Activated CD4-positive, alpha-beta memory T cell treated with anti-CD3 and anti-CD28 coated beads for 36 hours (primary cell): ENCODE data around the gene CLK2. TPM values are rescaled to one million over a fixed set of nuclear protein-coding genes. Genes with fewer than 3 reads are reported as not detected.

ENCODE experiments used
- CTCF ChIA-PET: fragments of 350-600 bp; sonication (Branson Sonifier 250); formaldehyde crosslinking; loops from one replicate; lab custom pipeline; 2021; ENCODE audit warnings: antibody characterized with exemption, inconsistent platforms; lab: Charles Lee
- POLR2A ChIA-PET: fragments of 350-600 bp; sonication (Branson Sonifier 250); formaldehyde crosslinking; loops from one replicate; lab custom pipeline; 2021; ENCODE audit warnings: antibody characterized with exemption; lab: Charles Lee
- DNase-seq: peaks from one replicate; pipeline ENCODE4 v3.0.0-alpha.2; 2020
- H3K27ac Mint-ChIP-seq: one replicate; pipeline ENCODE4 v1.8.0; 2021; ENCODE audit warnings: mixed read lengths
- H3K27me3 Mint-ChIP-seq: one replicate; pipeline ENCODE4 v1.8.0; 2021; ENCODE audit warnings: mixed read lengths
- H3K36me3 Mint-ChIP-seq: one replicate; pipeline ENCODE4 v1.8.0; 2021; ENCODE audit warnings: mixed read lengths
- H3K4me1 Mint-ChIP-seq: one replicate; pipeline ENCODE4 v1.8.0; 2021; ENCODE audit warnings: low read depth, mixed read lengths
- H3K4me3 Mint-ChIP-seq: one replicate; pipeline ENCODE4 v1.8.0; 2021; ENCODE audit warnings: mild to moderate bottlenecking, mixed read lengths
- H3K9me3 Mint-ChIP-seq: one replicate; pipeline ENCODE4 v1.8.0; 2021; ENCODE audit warnings: mixed read lengths
- intact Hi-C: fragments of 100-400 bp; cut with micrococcal nuclease; formaldehyde crosslinking; loops from one replicate; pipeline ENCODE4 v1.15.1; 2023
- total RNA-seq, 2 experiments: library from RNA; stranded (reverse); gene quantifications; one replicate each; pipeline ENCODE4 v1.2.3, GENCODE V29; 2021

The CLK2 gene
- total RNA-seq, 2 experiments from 2014 or later = 62.0 to 68.1 TPM

GRCh38 chr1:155261852-155262673 is 11.2 kb downstream of the CLK2 start, which contains the start of gene SCAMP3:
SCAMP3 (minus strand) TSS chr1:155262360; CDS start chr1:155262151, 209 bp downstream.
- Mint-ChIP-seq H3K27me3 (no peaks in the 10 kb centered on the region), H3K4me1 (peaks cover 24% of the 10 kb centered on the region), H3K36me3 (peaks cover 68% of the 10 kb centered on the region), H3K4me3 (peak within 1 kb of the TSS; percentile 98), H3K9me3 (no peaks in the 10 kb centered on the region), H3K27ac (peak within 1 kb of the TSS; percentile 88)
- ChIA-PET POLR2A (interaction anchor here (1.0 to 2.1 kb wide), 9 partner anchors 8 to 68 kb away, joined by 3 to 14 read pairs (median 5); partner anchors contain the start of genes CLK2 and FDPS), CTCF (interaction anchor here (1.2 to 5.6 kb wide), 6 partner anchors 11 to 62 kb away, joined by 4 to 90 read pairs (median 8); partner anchors contain the start of gene CLK2)
- DNase-seq = peak; percentile 94
- intact Hi-C loops = loop anchor here (1.0 kb wide), 5 partner anchors 11 to 300 kb away; partner anchors contain the start of genes ASH1L, CLK2 and HCN3

GRCh38 chr1:155261493-155261851 is 11.8 kb downstream of the CLK2 start:
- Mint-ChIP-seq H3K4me1 (peaks cover 24% of the 10 kb centered on the region), H3K9me3 (no peaks in the 10 kb centered on the region), H3K27ac (peak overlapping the region; percentile 88), H3K27me3 (no peaks in the 10 kb centered on the region), H3K4me3 (peak overlapping the region; percentile 98), H3K36me3 (peaks cover 66% of the 10 kb centered on the region)
- ChIA-PET CTCF (interaction anchor here (1.2 to 5.6 kb wide), 7 partner anchors 11 to 63 kb away, joined by 4 to 90 read pairs (median 11); partner anchors contain the start of gene CLK2), POLR2A (interaction anchor here (0.7 to 2.1 kb wide), 11 partner anchors 9 to 68 kb away, joined by 3 to 14 read pairs (median 4); partner anchors contain the start of genes CLK2 and FDPS)
- intact Hi-C loops = no loop called here
- peak; percentile 52 for DNase-seq

GRCh38 chr1:155260276-155260675 is 13.0 kb downstream of the CLK2 start:
- POLR2A ChIA-PET = interaction anchor here (1.0 to 1.2 kb wide), 2 partner anchors 15 to 52 kb away, joined by 3 to 5 read pairs; partner anchors contain the start of gene THBS3
- Mint-ChIP-seq H3K4me1 (peaks cover 30% of the 10 kb centered on the region), H3K9me3 (no peaks in the 10 kb centered on the region), H3K4me3 (peak overlapping the region; percentile 98), H3K36me3 (peaks cover 56% of the 10 kb centered on the region), H3K27ac (peak overlapping the region; percentile 64), H3K27me3 (no peaks in the 10 kb centered on the region)
- intact Hi-C loops = no loop called here
- no peak for DNase-seq
- CTCF ChIA-PET = interaction anchor here (1.1 to 5.6 kb wide), 5 partner anchors 10 to 67 kb away, joined by 3 to 90 read pairs (median 13); no protein-coding TSS in a partner anchor

GRCh38 chr1:155256058-155256852 is 17.0 kb downstream of the CLK2 start:
- CTCF ChIA-PET = interaction anchor here (0.9 to 9.7 kb wide), 2 partner anchors 12 to 66 kb away, joined by 3 to 188 read pairs; partner anchors contain the start of gene RUSC1
- DNase-seq = no peak
- peak overlapping the region; percentile 79 for H3K4me3 Mint-ChIP-seq
- intact Hi-C loops = no loop called here
- no peaks in the 10 kb centered on the region for H3K9me3 Mint-ChIP-seq
- peaks cover 34% of the 10 kb centered on the region for H3K4me1 Mint-ChIP-seq
- peaks cover 24% of the 10 kb centered on the region for H3K36me3 Mint-ChIP-seq
- POLR2A ChIA-PET = no interaction called here
- H3K27me3 Mint-ChIP-seq = no peaks in the 10 kb centered on the region
- H3K27ac Mint-ChIP-seq = no peak overlapping the region

- H3K27me3 Mint-ChIP-seq = no peaks in the 10 kb centered on the region
- peak within 1 kb of the TSS; percentile 79 for H3K4me3 Mint-ChIP-seq
- CTCF ChIA-PET = interaction anchor here (0.9 to 9.7 kb wide), 3 partner anchors 12 to 67 kb away, joined by 3 to 188 read pairs (median 3); partner anchors contain the start of gene RUSC1
- H3K9me3 Mint-ChIP-seq = no peaks in the 10 kb centered on the region
- peak; percentile 87 for DNase-seq
- H3K36me3 Mint-ChIP-seq = peaks cover 19% of the 10 kb centered on the region
- POLR2A ChIA-PET = interaction anchor here (0.5 kb wide), 1 partner anchor 10 kb away, joined by 4 read pairs; no protein-coding TSS in a partner anchor
- intact Hi-C loops = no loop called here
- H3K4me1 Mint-ChIP-seq = peaks cover 34% of the 10 kb centered on the region
- peak within 1 kb of the TSS; percentile 23 for H3K27ac Mint-ChIP-seq
These were observed 17.9 kb downstream of the CLK2 start, which contains the start of gene ENTREP3 for GRCh38 chr1:155255243-155256007. ENTREP3 (minus strand) TSS chr1:155255483; CDS start chr1:155254877, 606 bp downstream.

GRCh38 chr1:155254714-155255242 is 18.5 kb downstream of the CLK2 start:
- ChIA-PET CTCF (interaction anchor here (1.4 to 9.7 kb wide), 2 partner anchors 61 to 68 kb away, joined by 3 to 188 read pairs; partner anchors contain the start of gene RUSC1), POLR2A (interaction anchor here (0.5 kb wide), 1 partner anchor 10 kb away, joined by 4 read pairs; no protein-coding TSS in a partner anchor)
- H3K9me3 Mint-ChIP-seq = no peaks in the 10 kb centered on the region

GRCh38 chr1:155254228-155254713 is 19.0 kb downstream of the CLK2 start:
- no peak for DNase-seq
- Mint-ChIP-seq H3K27me3 (no peaks in the 10 kb centered on the region), H3K27ac (no peak overlapping the region), H3K4me3 (peak overlapping the region; percentile 79), H3K9me3 (no peaks in the 10 kb centered on the region), H3K4me1 (peaks cover 32% of the 10 kb centered on the region), H3K36me3 (peaks cover 16% of the 10 kb centered on the region)
- intact Hi-C loops = no loop called here
- ChIA-PET CTCF (interaction anchor here (1.4 to 9.7 kb wide), 2 partner anchors 61 to 68 kb away, joined by 3 to 188 read pairs; partner anchors contain the start of gene RUSC1), POLR2A (no interaction called here)

More at GRCh38 chr1:155254714-155255242, 18.5 kb downstream of the CLK2 start:
- peaks cover 16% of the 10 kb centered on the region for H3K36me3 Mint-ChIP-seq
- no peak for DNase-seq
- no peak overlapping the region for H3K27ac Mint-ChIP-seq
- intact Hi-C loops = no loop called here
- peak overlapping the region; percentile 79 for H3K4me3 Mint-ChIP-seq
- no peaks in the 10 kb centered on the region for H3K27me3 Mint-ChIP-seq
- peaks cover 32% of the 10 kb centered on the region for H3K4me1 Mint-ChIP-seq

- H3K36me3 Mint-ChIP-seq = peaks cover 15% of the 10 kb centered on the region
- CTCF ChIA-PET = interaction anchor here (1.4 to 9.7 kb wide), 2 partner anchors 60 to 69 kb away, joined by 3 to 188 read pairs; partner anchors contain the start of gene RUSC1
- intact Hi-C loops = no loop called here
- no peak overlapping the region for H3K27ac Mint-ChIP-seq
- H3K27me3 Mint-ChIP-seq = no peaks in the 10 kb centered on the region
- peaks cover 32% of the 10 kb centered on the region for H3K4me1 Mint-ChIP-seq
- no peaks in the 10 kb centered on the region for H3K9me3 Mint-ChIP-seq
- POLR2A ChIA-PET = interaction anchor here (0.7 kb wide), 1 partner anchor 9 kb away, joined by 4 read pairs; no protein-coding TSS in a partner anchor
- no peak for DNase-seq
- peak overlapping the region; percentile 79 for H3K4me3 Mint-ChIP-seq
These were observed 19.5 kb downstream of the CLK2 start for GRCh38 chr1:155253797-155254196.

- peaks cover 32% of the 10 kb centered on the region for H3K4me1 Mint-ChIP-seq
- no peak overlapping the region for H3K27ac Mint-ChIP-seq
- H3K27me3 Mint-ChIP-seq = no peaks in the 10 kb centered on the region
- DNase-seq = no peak
- ChIA-PET POLR2A (interaction anchor here (0.7 kb wide), 1 partner anchor 8 kb away, joined by 4 read pairs; no protein-coding TSS in a partner anchor), CTCF (interaction anchor here (9.7 kb wide), 1 partner anchor 69 kb away, joined by 188 read pairs; the partner anchor contains the start of gene RUSC1)
- H3K36me3 Mint-ChIP-seq = peaks cover 10% of the 10 kb centered on the region
- intact Hi-C loops = no loop called here
- peak overlapping the region; percentile 79 for H3K4me3 Mint-ChIP-seq
- no peaks in the 10 kb centered on the region for H3K9me3 Mint-ChIP-seq
These were observed 20.1 kb downstream of the CLK2 start for GRCh38 chr1:155253208-155253607.

- H3K36me3 Mint-ChIP-seq = no peaks in the 10 kb centered on the region
- H3K27me3 Mint-ChIP-seq = no peaks in the 10 kb centered on the region
- intact Hi-C loops = loop anchor here (2.0 kb wide), 2 partner anchors 21 to 341 kb away; partner anchors contain the start of gene CLK2
- no peak overlapping the region for H3K27ac Mint-ChIP-seq
- DNase-seq = no peak
- POLR2A ChIA-PET = interaction anchor here (0.8 to 2.4 kb wide), 7 partner anchors 10 to 358 kb away, joined by 3 to 9 read pairs (median 4); partner anchors contain the start of genes CLK2, FDPS, MTX1 and SCAMP3
- no peaks in the 10 kb centered on the region for H3K9me3 Mint-ChIP-seq
- peaks cover 32% of the 10 kb centered on the region for H3K4me1 Mint-ChIP-seq
- CTCF ChIA-PET = interaction anchor here (0.6 to 9.7 kb wide), 39 partner anchors 8 to 534 kb away, joined by 3 to 188 read pairs (median 6); partner anchors contain the start of genes ASH1L, CLK2, FDPS and MTX1
- no peak overlapping the region for H3K4me3 Mint-ChIP-seq
These were observed 21.7 kb downstream of the CLK2 start for GRCh38 chr1:155251566-155251965.
